GM18861 (cell line): Measurements from ENCODE around the gene SURF4.

Experiments
- ATAC-seq: cut with Tn5 transposase; IDR thresholded peaks from one replicate; pipeline ENCODE4 v1.9.1; 2021; ENCODE audit not compliant: unreplicated experiment

Gene SURF4

GRCh38 chr9:133375116-133375723 is 640 bp downstream of the SURF4 start:
- ATAC-seq = no peak

- no peak for ATAC-seq
Measured at GRCh38 chr9:133374612-133375115, 1.2 kb downstream of the SURF4 start.

- no peak for ATAC-seq
Measured at GRCh38 chr9:133372144-133372543, 3.7 kb downstream of the SURF4 start.

- no peak for ATAC-seq
Measured at GRCh38 chr9:133371261-133371711, 4.6 kb downstream of the SURF4 start.

GRCh38 chr9:133370685-133371084 is 5.2 kb downstream of the SURF4 start:
- no peak for ATAC-seq

GRCh38 chr9:133369933-133370332 is 5.9 kb downstream of the SURF4 start:
- no peak for ATAC-seq

- ATAC-seq = no peak
Measured at GRCh38 chr9:133369422-133369821, 6.4 kb downstream of the SURF4 start.

GRCh38 chr9:133368249-133368881 is 7.5 kb downstream of the SURF4 start:
- ATAC-seq = no peak

GRCh38 chr9:133367778-133368177 is 8.1 kb downstream of the SURF4 start:
- ATAC-seq = no peak

GRCh38 chr9:133367221-133367620 is 8.6 kb downstream of the SURF4 start:
- no peak for ATAC-seq

- ATAC-seq = no peak
Measured at GRCh38 chr9:133366435-133366834, 9.4 kb downstream of the SURF4 start.

GRCh38 chr9:133362359-133363044 is 13.4 kb downstream of the SURF4 start:
- no peak for ATAC-seq

GRCh38 chr9:133361507-133362092 is 14.3 kb downstream of the SURF4 start:
- ATAC-seq = no peak

- ATAC-seq = no peak
Measured at GRCh38 chr9:133360400-133361393, 15.2 kb downstream of the SURF4 start.

- ATAC-seq = no peak
Measured at GRCh38 chr9:133359399-133360175, 16.3 kb downstream of the SURF4 start.

GRCh38 chr9:133357656-133358055 is 18.2 kb downstream of the SURF4 start:
- no peak for ATAC-seq

- ATAC-seq = no peak
Measured at GRCh38 chr9:133356391-133357091, 19.3 kb downstream of the SURF4 start, which contains the start of the genes SURF1 and SURF2. SURF1 (minus strand) TSS chr9:133356487; CDS start chr9:133356453, 34 bp downstream. SURF2 (plus strand) TSS chr9:133356550; CDS start chr9:133356593, 43 bp downstream.

- ATAC-seq = no peak
Measured at GRCh38 chr9:133355881-133356357, 19.9 kb downstream of the SURF4 start.

GRCh38 chr9:133354766-133355165 is 21.1 kb downstream of the SURF4 start:
- no peak for ATAC-seq
